ENCODE data around the gene HSD17B2. TPM values are rescaled to one million over a fixed set of nuclear protein-coding genes. Genes with fewer than 3 reads are reported as not detected.

Gene HSD17B2
- total RNA-seq, 1 experiment from 2014 or later: not detected

DNA sequence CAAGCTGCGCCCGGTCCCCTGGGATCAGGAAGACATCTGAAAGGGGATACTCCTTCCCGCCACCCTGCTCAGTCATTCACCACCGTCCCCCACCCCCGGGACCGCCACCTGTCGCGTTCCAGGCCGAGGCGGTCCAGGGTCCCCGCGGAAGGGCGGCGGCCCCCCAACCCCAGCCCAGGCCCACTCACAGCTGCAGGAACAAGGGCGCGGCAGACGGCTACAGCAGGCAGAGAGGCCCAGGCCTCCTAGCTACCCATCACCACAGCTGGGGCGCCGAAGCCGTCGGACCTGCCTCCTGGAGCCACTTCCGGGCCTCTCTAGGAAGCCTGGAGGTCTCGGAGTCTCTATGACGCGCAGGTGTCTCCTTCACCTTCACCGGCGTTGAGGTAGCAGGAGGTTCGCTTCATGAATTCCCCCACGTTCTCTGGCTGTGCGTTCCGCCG lies 23.8 kb upstream of the HSD17B2 start, which contains the start of gene SDR42E1:
TSS of gene SDR42E1 (minus strand) at position 272 of the 443 bp plus-strand sequence. CDS start 10,612 bp downstream, outside the sequence.
- Histone ChIP-seq H2AFZ (ENCODE audit: low read depth, low read length, poor library complexity, severe bottlenecking) (peak within 1 kb of the TSS; percentile 97), H3K4me2 (ENCODE audit: low read length) (peak within 1 kb of the TSS; percentile 72), H3K36me3 (ENCODE audit: control insufficient read depth in 1 of 2, insufficient read depth in 2 of 2, low read length in 2 of 2) (0 out of 4 replicates have a peak, but pooled peaks cover 4 to 5% of the 10 kb centered on the region in 2 experiments), H3K4me3 (replicated peaks in 1 of 2; ENCODE audit: low read depth in 1 of 2, low read length in 2 of 2) (peak within 1 kb of the TSS; percentile 69 to 84), H4K20me1 (ENCODE audit: insufficient read depth) (no peaks in the 10 kb centered on the region), H3K79me2 (ENCODE audit: insufficient read depth, low read length) (peaks cover 11% of the 10 kb centered on the region; the same call in 1 of the 2 replicates), H3K9me3 (ENCODE audit: control insufficient read depth in 1 of 2, insufficient read depth in 1 of 2, low read depth in 1 of 2, low read length in 2 of 2) (peaks cover 6 to 16% of the 10 kb centered on the region in 2 experiments; a peak in 2 of 4 replicates), H3K4me1 (ENCODE audit: control insufficient read depth in 1 of 2, insufficient read depth in 2 of 2, low read length in 2 of 2) (peaks cover 0 to 18% of the 10 kb centered on the region in 2 experiments; a peak in 3 of 4 replicates), H3K27ac (ENCODE audit: low read depth, low read length) (peak within 1 kb of the TSS; percentile 16; the same call in 1 of the 2 replicates), H3K9me2 (ENCODE audit: insufficient read depth) (no peaks in the 10 kb centered on the region; the same call in 1 of the 2 replicates), H3K9ac (ENCODE audit: low read length) (peak within 1 kb of the TSS; percentile 67), H3K27me3 (ENCODE audit: insufficient read depth, low read length) (no peaks in the 10 kb centered on the region)
- ChIA-PET RAD21 (ENCODE audit: low non-redundant PET in 1 of 2, low total read pairs in 2 of 2, uncharacterized antibody in 2 of 2, unreplicated experiment in 2 of 2) (no interaction called here), CTCF (interaction anchor here (0.9 to 1.3 kb wide), 2 partner anchors 14 to 219 kb away, joined by 3 to 7 read pairs; no protein-coding TSS in a partner anchor), POLR2A (interaction anchor here (0.6 to 1.3 kb wide), 3 partner anchors 10 to 19 kb away, joined by 4 to 8 read pairs (median 4); no protein-coding TSS in a partner anchor)
- no TSS peak for BruUV-seq (replicated peaks)
- ATAC-seq (peak; percentile 98), DNase-seq (ENCODE audit: low read depth, low spot score) (peak; percentile 91)
- intact Hi-C loops (cut with micrococcal nuclease): loop anchor here (5.0 kb wide), 1 partner anchor 161 kb away; the partner anchor contains the start of gene MPHOSPH6
- TF ChIP-seq EZH2phosphoT487 (IDR thresholded peaks at IDR 0.05; ENCODE audit: borderline replicate concordance) (no peak), CBX3 (IDR thresholded peaks at IDR 0.05; ENCODE audit: low read depth) (peak; percentile 94), SRF (IDR thresholded peaks at IDR 0.05; ENCODE audit: low read depth) (no peak), ELF1 (IDR thresholded peaks at IDR 0.05; ENCODE audit: borderline replicate concordance, low read depth) (peak; percentile 94), ZFX (IDR thresholded peaks at IDR 0.05) (peak; percentile 97), POLR2A (IDR thresholded peaks at IDR 0.05; ENCODE audit: borderline replicate concordance, extremely low read depth, insufficient read depth, insufficient read length) (peak; percentile 62), EGR1 (IDR thresholded peaks at IDR 0.05; ENCODE audit: low read depth) (no peak), FOSL1 (IDR thresholded peaks at IDR 0.05; ENCODE audit: low read depth) (no peak), POLR2AphosphoS5 (IDR thresholded peaks at IDR 0.05; ENCODE audit: low read depth, low read length) (peak; percentile 93), EZH2 (IDR thresholded peaks at IDR 0.05) (no peak), RAD21 (IDR thresholded peaks at IDR 0.05; ENCODE audit: low read depth) (no peak), SIN3A (IDR thresholded peaks at IDR 0.05; ENCODE audit: low read depth) (no peak; the same call in 1 of the 2 replicates), ZNF274 (IDR thresholded peaks at IDR 0.05; ENCODE audit: low read depth, low read length) (no peak), CEBPB (IDR thresholded peaks at IDR 0.05; ENCODE audit: low read depth) (no peak), TCF7L2 (IDR thresholded peaks at IDR 0.05; ENCODE audit: borderline replicate concordance, extremely low read depth, insufficient read depth, insufficient read length) (peak; percentile 26), SP1 (IDR thresholded peaks at IDR 0.05; ENCODE audit: low read depth) (no peak)
- TF ChIP-seq, protein P1, sequence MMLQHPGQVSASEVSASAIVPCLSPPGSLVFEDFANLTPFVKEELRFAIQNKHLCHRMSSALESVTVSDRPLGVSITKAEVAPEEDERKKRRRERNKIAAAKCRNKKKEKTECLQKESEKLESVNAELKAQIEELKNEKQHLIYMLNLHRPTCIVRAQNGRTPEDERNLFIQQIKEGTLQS (IDR thresholded peaks at IDR 0.05): no peak
- TF ChIP-seq, protein P2, sequence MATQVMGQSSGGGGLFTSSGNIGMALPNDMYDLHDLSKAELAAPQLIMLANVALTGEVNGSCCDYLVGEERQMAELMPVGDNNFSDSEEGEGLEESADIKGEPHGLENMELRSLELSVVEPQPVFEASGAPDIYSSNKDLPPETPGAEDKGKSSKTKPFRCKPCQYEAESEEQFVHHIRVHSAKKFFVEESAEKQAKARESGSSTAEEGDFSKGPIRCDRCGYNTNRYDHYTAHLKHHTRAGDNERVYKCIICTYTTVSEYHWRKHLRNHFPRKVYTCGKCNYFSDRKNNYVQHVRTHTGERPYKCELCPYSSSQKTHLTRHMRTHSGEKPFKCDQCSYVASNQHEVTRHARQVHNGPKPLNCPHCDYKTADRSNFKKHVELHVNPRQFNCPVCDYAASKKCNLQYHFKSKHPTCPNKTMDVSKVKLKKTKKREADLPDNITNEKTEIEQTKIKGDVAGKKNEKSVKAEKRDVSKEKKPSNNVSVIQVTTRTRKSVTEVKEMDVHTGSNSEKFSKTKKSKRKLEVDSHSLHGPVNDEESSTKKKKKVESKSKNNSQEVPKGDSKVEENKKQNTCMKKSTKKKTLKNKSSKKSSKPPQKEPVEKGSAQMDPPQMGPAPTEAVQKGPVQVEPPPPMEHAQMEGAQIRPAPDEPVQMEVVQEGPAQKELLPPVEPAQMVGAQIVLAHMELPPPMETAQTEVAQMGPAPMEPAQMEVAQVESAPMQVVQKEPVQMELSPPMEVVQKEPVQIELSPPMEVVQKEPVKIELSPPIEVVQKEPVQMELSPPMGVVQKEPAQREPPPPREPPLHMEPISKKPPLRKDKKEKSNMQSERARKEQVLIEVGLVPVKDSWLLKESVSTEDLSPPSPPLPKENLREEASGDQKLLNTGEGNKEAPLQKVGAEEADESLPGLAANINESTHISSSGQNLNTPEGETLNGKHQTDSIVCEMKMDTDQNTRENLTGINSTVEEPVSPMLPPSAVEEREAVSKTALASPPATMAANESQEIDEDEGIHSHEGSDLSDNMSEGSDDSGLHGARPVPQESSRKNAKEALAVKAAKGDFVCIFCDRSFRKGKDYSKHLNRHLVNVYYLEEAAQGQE (IDR thresholded peaks at IDR 0.05; ENCODE audit: low read depth): no peak
- TF ChIP-seq, protein P3, sequence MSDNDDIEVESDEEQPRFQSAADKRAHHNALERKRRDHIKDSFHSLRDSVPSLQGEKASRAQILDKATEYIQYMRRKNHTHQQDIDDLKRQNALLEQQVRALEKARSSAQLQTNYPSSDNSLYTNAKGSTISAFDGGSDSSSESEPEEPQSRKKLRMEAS (IDR thresholded peaks at IDR 0.05): peak; percentile 91
- TF ChIP-seq, protein P4, sequence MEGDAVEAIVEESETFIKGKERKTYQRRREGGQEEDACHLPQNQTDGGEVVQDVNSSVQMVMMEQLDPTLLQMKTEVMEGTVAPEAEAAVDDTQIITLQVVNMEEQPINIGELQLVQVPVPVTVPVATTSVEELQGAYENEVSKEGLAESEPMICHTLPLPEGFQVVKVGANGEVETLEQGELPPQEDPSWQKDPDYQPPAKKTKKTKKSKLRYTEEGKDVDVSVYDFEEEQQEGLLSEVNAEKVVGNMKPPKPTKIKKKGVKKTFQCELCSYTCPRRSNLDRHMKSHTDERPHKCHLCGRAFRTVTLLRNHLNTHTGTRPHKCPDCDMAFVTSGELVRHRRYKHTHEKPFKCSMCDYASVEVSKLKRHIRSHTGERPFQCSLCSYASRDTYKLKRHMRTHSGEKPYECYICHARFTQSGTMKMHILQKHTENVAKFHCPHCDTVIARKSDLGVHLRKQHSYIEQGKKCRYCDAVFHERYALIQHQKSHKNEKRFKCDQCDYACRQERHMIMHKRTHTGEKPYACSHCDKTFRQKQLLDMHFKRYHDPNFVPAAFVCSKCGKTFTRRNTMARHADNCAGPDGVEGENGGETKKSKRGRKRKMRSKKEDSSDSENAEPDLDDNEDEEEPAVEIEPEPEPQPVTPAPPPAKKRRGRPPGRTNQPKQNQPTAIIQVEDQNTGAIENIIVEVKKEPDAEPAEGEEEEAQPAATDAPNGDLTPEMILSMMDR (IDR thresholded peaks at IDR 0.05 in 2 of 3, conservative IDR thresholded peaks at IDR 0.05 in 1 of 3; ENCODE audit: borderline replicate concordance in 1 of 3, insufficient read depth in 1 of 3, low read depth in 2 of 3, low read length in 2 of 3): no peak
